ENCODE measurements around the gene AK5.

The AK5 gene

DNA sequence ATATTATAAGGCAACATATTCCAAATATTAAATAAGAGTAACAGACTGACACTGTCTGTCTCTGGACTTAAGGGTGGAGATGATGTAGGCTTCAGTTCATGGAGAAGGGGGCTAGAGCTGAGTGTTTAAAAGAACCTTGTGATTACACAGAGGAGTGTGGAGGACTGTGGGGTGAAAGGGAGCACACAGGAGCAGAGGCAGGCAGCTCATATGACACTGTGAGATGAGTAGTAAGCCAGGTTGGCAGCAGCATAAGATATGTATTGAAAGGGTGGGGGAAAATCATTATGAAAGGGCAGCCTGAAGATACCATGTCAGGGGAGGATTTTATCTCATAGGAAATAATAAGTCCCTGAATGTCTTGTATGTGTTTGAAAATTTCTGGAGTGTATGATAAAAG, 104.5 kb downstream of the AK5 start:
- DNase-seq (ENCODE audit: low read depth) = no peak
- no peak overlapping the region for H3K4me3 ChIP-seq (ENCODE audit: low read depth, low read length)
- TF ChIP-seq, protein P1, sequence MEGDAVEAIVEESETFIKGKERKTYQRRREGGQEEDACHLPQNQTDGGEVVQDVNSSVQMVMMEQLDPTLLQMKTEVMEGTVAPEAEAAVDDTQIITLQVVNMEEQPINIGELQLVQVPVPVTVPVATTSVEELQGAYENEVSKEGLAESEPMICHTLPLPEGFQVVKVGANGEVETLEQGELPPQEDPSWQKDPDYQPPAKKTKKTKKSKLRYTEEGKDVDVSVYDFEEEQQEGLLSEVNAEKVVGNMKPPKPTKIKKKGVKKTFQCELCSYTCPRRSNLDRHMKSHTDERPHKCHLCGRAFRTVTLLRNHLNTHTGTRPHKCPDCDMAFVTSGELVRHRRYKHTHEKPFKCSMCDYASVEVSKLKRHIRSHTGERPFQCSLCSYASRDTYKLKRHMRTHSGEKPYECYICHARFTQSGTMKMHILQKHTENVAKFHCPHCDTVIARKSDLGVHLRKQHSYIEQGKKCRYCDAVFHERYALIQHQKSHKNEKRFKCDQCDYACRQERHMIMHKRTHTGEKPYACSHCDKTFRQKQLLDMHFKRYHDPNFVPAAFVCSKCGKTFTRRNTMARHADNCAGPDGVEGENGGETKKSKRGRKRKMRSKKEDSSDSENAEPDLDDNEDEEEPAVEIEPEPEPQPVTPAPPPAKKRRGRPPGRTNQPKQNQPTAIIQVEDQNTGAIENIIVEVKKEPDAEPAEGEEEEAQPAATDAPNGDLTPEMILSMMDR (IDR thresholded peaks at IDR 0.05; ENCODE audit: control insufficient read depth, extremely low read depth, insufficient read depth) = no peak

DNA sequence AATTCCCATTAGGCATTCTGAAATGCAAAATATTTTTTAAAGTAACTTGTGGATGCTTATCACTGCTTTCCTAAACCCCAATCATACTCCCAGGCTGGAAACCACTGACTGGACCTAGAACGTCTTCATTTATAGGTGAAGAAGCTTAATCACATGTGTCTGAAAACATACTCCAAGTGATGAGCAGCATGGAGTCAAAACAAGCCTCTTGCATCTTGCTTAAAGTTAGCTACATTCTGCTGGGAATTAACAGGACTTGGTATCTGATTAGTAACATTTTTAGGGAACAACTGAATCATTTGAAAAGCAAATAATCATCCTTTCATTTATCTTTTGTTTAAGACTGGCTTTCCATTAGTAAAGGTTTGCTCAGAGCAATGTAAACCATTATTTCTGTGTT, 105.7 kb downstream of the AK5 start:
- no peak for DNase-seq (ENCODE audit: low read depth)
- TF ChIP-seq, protein P1 (IDR thresholded peaks at IDR 0.05; ENCODE audit: control insufficient read depth, extremely low read depth, insufficient read depth) = no peak
- H3K4me3 ChIP-seq (ENCODE audit: low read depth, low read length) = no peak overlapping the region

DNA sequence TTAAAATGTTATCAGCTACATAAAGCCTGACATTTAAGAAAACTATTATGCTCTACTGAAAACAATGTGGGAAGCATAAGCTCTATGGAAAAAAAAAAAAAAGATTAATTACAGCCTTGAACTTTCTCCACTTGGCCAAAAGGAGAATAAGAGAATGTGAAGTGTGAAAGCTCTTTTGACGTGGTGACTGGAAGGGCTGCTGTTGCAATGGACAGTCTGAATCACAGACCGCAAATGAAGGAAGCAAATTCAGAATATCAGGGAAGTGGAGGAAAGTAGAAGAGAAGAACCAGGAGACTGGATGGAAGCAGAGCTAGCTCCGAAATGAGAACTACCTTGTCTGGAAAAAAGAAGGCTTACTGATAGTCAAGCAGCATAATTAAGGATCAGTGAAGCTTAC, 106.8 kb downstream of the AK5 start:
- TF ChIP-seq, protein P1 (IDR thresholded peaks at IDR 0.05; ENCODE audit: control insufficient read depth, extremely low read depth, insufficient read depth) = no peak

DNA sequence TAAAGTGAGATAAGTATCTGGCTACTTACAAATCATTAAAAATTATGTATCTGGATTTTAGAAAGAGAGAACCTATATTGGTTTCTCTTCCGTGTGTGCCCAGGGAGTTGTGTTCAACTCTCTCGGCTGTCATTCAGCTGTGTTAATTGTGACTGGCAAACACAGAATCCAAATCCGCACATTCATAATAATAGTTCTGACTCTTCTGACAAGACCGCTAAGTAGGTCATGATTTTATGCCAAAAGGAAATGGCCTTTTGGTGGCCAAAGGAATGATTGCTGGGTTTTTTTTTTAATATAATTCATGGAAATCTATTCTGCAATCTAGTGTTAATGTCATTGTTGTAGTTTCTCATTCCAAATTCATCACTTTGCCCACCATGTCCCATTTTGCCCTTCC, 110.7 kb downstream of the AK5 start:
- TF ChIP-seq, protein P1 (IDR thresholded peaks at IDR 0.05; ENCODE audit: control insufficient read depth, extremely low read depth, insufficient read depth) = no peak
- no peak overlapping the region for H3K4me3 ChIP-seq (ENCODE audit: low read depth, low read length)
- DNase-seq (ENCODE audit: low read depth) = no peak

More for the DNA sequence above, 106.8 kb downstream of the AK5 start:
- no peak overlapping the region for H3K4me3 ChIP-seq (ENCODE audit: low read depth, low read length)
- no peak for DNase-seq (ENCODE audit: low read depth)

DNA sequence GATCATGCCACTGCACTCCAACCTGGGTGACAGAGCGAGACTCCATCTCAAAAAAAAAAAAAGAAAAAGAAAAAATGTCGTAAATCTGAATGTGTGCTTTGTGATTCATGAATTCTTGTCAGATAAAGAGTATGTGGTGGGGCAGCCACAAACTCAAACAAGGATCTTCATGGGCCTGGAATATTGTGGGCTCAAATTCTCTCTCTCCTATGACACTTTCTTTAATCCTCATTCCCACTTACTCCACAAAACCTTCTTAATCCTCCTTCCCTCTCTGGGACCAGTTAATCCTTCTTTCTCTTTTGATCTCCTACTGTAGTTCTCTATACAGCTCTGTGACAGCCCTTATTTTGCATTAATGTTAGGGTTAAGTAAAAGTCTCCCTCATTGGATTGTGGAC, 112.3 kb downstream of the AK5 start:
- DNase-seq (ENCODE audit: low read depth) = no peak
- TF ChIP-seq, protein P1 (IDR thresholded peaks at IDR 0.05; ENCODE audit: control insufficient read depth, extremely low read depth, insufficient read depth) = no peak
- no peak overlapping the region for H3K4me3 ChIP-seq (ENCODE audit: low read depth, low read length)

DNA sequence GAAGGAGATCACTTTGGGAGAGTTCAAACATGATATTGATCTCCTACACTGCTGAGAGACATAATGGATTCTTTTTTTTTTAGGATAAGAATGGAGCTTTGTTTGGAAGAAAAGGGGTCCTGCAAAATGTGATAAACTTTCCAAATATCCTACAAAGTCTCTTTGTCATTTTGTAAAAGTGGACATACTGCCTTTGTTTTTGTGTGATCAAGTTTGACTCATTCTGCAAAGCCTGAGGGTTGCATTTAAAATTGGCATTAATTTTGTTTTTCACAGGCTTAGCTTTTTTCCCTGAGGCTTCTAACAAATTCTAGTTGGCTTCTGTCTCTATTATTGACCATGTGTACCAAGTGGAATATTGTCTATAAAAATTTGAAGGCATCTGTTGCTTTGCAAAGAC, 113.2 kb downstream of the AK5 start:
- TF ChIP-seq, protein P1 (IDR thresholded peaks at IDR 0.05; ENCODE audit: control insufficient read depth, extremely low read depth, insufficient read depth) = no peak
- no peak overlapping the region for H3K4me3 ChIP-seq (ENCODE audit: low read depth, low read length)
- no peak for DNase-seq (ENCODE audit: low read depth)

DNA sequence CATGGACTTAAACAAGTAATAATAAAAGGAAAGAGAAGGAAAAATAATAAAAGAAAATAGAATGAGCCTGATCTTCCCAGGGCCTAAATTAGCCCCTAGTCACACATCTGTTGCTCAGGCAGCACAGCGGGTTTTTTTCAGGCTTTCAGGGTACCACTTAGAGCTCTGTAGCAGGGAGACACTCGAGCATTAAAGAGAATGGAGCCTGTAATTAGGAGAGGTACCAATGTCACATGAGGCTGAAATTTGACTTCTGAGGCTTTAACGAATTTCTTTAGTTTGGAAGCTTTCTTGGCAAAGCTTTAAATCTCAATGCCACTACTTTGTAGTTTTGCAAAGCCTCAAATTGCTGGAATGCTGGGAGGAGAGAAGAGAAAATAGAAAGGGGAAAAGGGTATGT, 116.3 kb downstream of the AK5 start:
- H3K4me3 ChIP-seq (ENCODE audit: low read depth, low read length) = no peak overlapping the region
- no peak for DNase-seq (ENCODE audit: low read depth)
- TF ChIP-seq, protein P1 (IDR thresholded peaks at IDR 0.05; ENCODE audit: control insufficient read depth, extremely low read depth, insufficient read depth) = no peak

Measured in LNCaP clone FGC (cell line).